Measurements from ENCODE around the gene CD6. TPM values are rescaled to one million over a fixed set of nuclear protein-coding genes. Genes with fewer than 3 reads are reported as not detected.

The CD6 gene
- total and polyA plus RNA-seq, 3 experiments from 2014 or later = 156 to 233 (median 229) TPM

GRCh38 chr11:61048368-61049062, 77.0 kb downstream of the CD6 start:
- Histone ChIP-seq H3K27me3 (ENCODE audit: insufficient read depth, low read length, poor library complexity, severe bottlenecking) (no peaks in the 10 kb centered on the region), H3K36me3 (ENCODE audit: insufficient read depth, low read length) (no peaks in the 10 kb centered on the region), H3K27ac (ENCODE audit: low read depth, low read length) (no peak overlapping the region), H3K9me3 (ENCODE audit: low read length) (no peaks in the 10 kb centered on the region), H3K4me3 (ENCODE audit: low read length) (no peak overlapping the region), H3K4me1 (ENCODE audit: insufficient read depth, low read length) (peaks cover 11% of the 10 kb centered on the region)
- ChIA-PET CTCF (interaction anchor here (1.2 kb wide), 1 partner anchor 42 kb away, joined by 4 read pairs; no protein-coding TSS in a partner anchor), POLR2A (no interaction called here)
- Mint-ChIP-seq H3K36me3 (peaks cover 0 to 4% (median 3%) of the 10 kb centered on the region in 3 donors), H3K4me1 (peaks cover 0 to 21% (median 14%) of the 10 kb centered on the region in 3 donors), H3K27me3 (no peaks in the 10 kb centered on the region), H3K9me3 (no peaks in the 10 kb centered on the region), H3K4me3 (peak overlapping the region in 1 of 7 donors; percentile 18), H3K27ac (peak overlapping the region in 4 of 8 donors; percentile 1 to 78 (median 36))
- DNase-seq = no peak

- no peak overlapping the region for H3K27ac ChIP-seq (ENCODE audit: low read depth, low read length)
- no peak for DNase-seq
- H3K4me3 Mint-ChIP-seq = peak overlapping the region in 1 of 7 donors; percentile 18
- H3K4me1 Mint-ChIP-seq = peaks cover 0 to 26% (median 14%) of the 10 kb centered on the region in 3 donors
- H3K9me3 ChIP-seq (ENCODE audit: low read length) = no peaks in the 10 kb centered on the region
- no peaks in the 10 kb centered on the region for H3K9me3 Mint-ChIP-seq
- ChIA-PET CTCF (no interaction called here), POLR2A (no interaction called here)
- H3K27me3 ChIP-seq (ENCODE audit: insufficient read depth, low read length, poor library complexity, severe bottlenecking) = no peaks in the 10 kb centered on the region
- H3K36me3 ChIP-seq (ENCODE audit: insufficient read depth, low read length) = no peaks in the 10 kb centered on the region
- no peaks in the 10 kb centered on the region for H3K27me3 Mint-ChIP-seq
- no peak overlapping the region for H3K4me3 ChIP-seq (ENCODE audit: low read length)
- H3K4me1 ChIP-seq (ENCODE audit: insufficient read depth, low read length) = peaks cover 8% of the 10 kb centered on the region
- peak overlapping the region in 2 of 8 donors; percentile 3 to 78 for H3K27ac Mint-ChIP-seq
- peaks cover 0 to 4% (median 3%) of the 10 kb centered on the region in 3 donors for H3K36me3 Mint-ChIP-seq
Measured at GRCh38 chr11:61049063-61049377, 77.5 kb downstream of the CD6 start.

- CTCF ChIA-PET = no interaction called here
- H3K4me3 Mint-ChIP-seq = peak overlapping the region in 1 of 7 donors; percentile 23
- no peaks in the 10 kb centered on the region for H3K36me3 ChIP-seq (ENCODE audit: insufficient read depth, low read length)
- H3K9me3 Mint-ChIP-seq = no peaks in the 10 kb centered on the region
- no peak overlapping the region for H3K27ac Mint-ChIP-seq
- no peak for DNase-seq
- peaks cover 0 to 4% (median 3%) of the 10 kb centered on the region in 3 donors for H3K36me3 Mint-ChIP-seq
- no peak overlapping the region for H3K27ac ChIP-seq (ENCODE audit: low read depth, low read length)
- H3K9me3 ChIP-seq (ENCODE audit: low read length) = no peaks in the 10 kb centered on the region
- no peaks in the 10 kb centered on the region for H3K27me3 Mint-ChIP-seq
- POLR2A ChIA-PET = no interaction called here
- peaks cover 8% of the 10 kb centered on the region for H3K4me1 ChIP-seq (ENCODE audit: insufficient read depth, low read length)
- no peaks in the 10 kb centered on the region for H3K27me3 ChIP-seq (ENCODE audit: insufficient read depth, low read length, poor library complexity, severe bottlenecking)
- H3K4me1 Mint-ChIP-seq = peaks cover 0 to 31% (median 18%) of the 10 kb centered on the region in 3 donors
- no peak overlapping the region for H3K4me3 ChIP-seq (ENCODE audit: low read length)
Measured at GRCh38 chr11:61049859-61050258, 78.4 kb downstream of the CD6 start.

DNA sequence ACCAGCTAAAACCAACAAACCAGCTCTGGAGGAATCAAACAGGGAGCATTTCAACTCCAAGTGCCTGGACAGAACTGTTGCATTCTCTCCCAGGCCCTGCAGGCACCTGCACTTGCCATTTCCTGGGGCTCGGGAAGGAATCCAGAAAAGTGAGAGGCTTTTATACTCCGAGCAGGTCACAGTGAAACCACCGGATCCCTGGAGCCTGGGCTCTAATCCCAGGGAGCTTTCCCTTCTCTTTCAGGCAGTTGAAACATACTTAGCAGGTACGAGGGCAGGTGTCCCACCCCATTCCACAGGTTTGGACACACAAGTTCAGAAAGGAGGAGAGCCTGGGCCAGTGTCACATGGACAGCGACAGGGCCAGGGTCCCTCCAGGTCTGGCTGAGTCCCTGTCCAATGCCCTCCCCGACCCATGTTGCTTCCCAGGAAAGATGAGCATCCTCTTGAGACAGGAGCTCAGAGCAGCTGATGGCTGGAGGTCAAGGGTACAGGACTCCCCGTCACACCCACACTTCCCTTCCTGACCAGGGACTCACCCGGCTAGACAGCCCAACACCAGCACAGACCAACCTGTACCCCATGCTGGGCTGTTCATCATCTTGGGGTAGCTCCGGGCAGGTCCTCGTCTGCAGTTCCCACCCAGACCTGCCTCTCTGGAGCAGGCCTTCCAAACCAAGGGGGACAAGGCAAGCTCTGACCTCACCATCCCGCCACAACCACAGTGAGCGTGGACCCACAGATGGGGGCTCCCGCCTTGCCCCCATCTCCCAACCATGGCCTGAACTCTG, 80.9 kb downstream of the CD6 start:
- Histone ChIP-seq H3K9me3 (ENCODE audit: low read length) (no peaks in the 10 kb centered on the region), H3K4me3 (ENCODE audit: low read length) (no peak overlapping the region), H3K27ac (ENCODE audit: low read depth, low read length) (no peak overlapping the region), H3K4me1 (ENCODE audit: insufficient read depth, low read length) (peaks cover 8% of the 10 kb centered on the region), H3K27me3 (ENCODE audit: insufficient read depth, low read length, poor library complexity, severe bottlenecking) (no peaks in the 10 kb centered on the region), H3K36me3 (ENCODE audit: insufficient read depth, low read length) (no peaks in the 10 kb centered on the region)
- ChIA-PET CTCF (interaction anchor here (1.2 to 2.3 kb wide), 3 partner anchors 10 to 29 kb away, joined by 3 to 10 read pairs (median 3); no protein-coding TSS in a partner anchor), POLR2A (interaction anchor here (1.0 kb wide), 1 partner anchor 10 kb away, joined by 5 read pairs; no protein-coding TSS in a partner anchor)
- Mint-ChIP-seq H3K4me1 (peaks cover 1 to 43% (median 25%) of the 10 kb centered on the region in 3 donors), H3K9me3 (no peaks in the 10 kb centered on the region), H3K27ac (no peak overlapping the region), H3K36me3 (peaks cover 0 to 4% (median 3%) of the 10 kb centered on the region in 3 donors), H3K4me3 (no peak overlapping the region), H3K27me3 (no peaks in the 10 kb centered on the region)
- DNase-seq = no peak

DNA sequence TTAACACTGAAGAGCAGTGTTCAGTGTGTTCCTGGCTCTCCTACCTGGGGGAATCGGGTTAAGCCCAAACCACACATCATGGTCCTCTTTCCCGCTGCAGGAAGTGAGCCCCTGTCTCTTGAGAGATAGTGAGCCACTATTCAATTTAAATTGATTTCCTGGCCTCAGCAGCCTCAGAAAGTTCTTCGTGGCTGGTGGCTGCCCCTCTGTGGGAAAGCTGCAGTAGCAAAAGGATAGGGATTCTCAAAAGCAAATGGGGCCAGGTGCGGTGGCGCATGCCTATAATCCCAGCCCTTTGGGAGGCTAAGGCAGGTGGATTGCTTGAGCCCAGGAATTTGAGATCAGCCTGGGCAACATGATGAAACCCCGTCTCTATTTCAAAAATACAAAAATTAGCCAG, 81.7 kb downstream of the CD6 start:
- Mint-ChIP-seq H3K27ac (no peak overlapping the region), H3K4me1 (peaks cover 1 to 40% (median 19%) of the 10 kb centered on the region in 3 donors), H3K27me3 (no peaks in the 10 kb centered on the region), H3K36me3 (peaks cover 0 to 3% (median under 1%) of the 10 kb centered on the region in 3 donors), H3K4me3 (no peak overlapping the region), H3K9me3 (no peaks in the 10 kb centered on the region)
- Histone ChIP-seq H3K4me3 (ENCODE audit: low read length) (no peak overlapping the region), H3K27ac (ENCODE audit: low read depth, low read length) (no peak overlapping the region), H3K27me3 (ENCODE audit: insufficient read depth, low read length, poor library complexity, severe bottlenecking) (no peaks in the 10 kb centered on the region), H3K9me3 (ENCODE audit: low read length) (no peaks in the 10 kb centered on the region), H3K36me3 (ENCODE audit: insufficient read depth, low read length) (no peaks in the 10 kb centered on the region), H3K4me1 (ENCODE audit: insufficient read depth, low read length) (peaks cover 8% of the 10 kb centered on the region)
- peak in 1 of 5 donors; percentile 32 for DNase-seq
- POLR2A ChIA-PET = interaction anchor here (2.2 kb wide), 1 partner anchor 13 kb away, joined by 4 read pairs; no protein-coding TSS in a partner anchor
- CTCF ChIA-PET = interaction anchor here (0.9 to 2.3 kb wide), 2 partner anchors 11 to 12 kb away, joined by 3 to 10 read pairs; no protein-coding TSS in a partner anchor

DNA sequence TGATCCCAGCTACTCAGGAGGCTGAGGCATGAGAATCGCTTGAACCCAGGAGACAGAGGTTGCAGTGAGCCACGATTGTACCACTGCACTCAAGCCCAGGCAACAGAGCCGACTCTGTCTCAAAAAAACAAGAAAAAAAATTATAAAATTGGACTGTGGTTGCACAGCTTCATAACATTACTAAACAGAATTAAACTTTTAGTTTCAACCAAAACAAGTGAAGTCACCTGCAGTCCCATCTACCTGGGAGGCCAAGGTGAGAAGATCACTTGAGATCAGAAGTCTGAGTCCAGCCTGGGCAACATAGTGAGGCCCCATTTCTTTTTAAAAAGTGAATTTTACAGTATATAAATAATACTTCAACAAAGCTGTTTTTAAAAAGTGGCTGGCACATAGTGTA, 83.0 kb downstream of the CD6 start:
- no peaks in the 10 kb centered on the region for H3K27me3 ChIP-seq (ENCODE audit: insufficient read depth, low read length, poor library complexity, severe bottlenecking)
- peaks cover 6 to 43% (median 20%) of the 10 kb centered on the region in 3 donors for H3K4me1 Mint-ChIP-seq
- H3K9me3 Mint-ChIP-seq = no peaks in the 10 kb centered on the region
- H3K4me3 ChIP-seq (ENCODE audit: low read length) = no peak overlapping the region
- DNase-seq = no peak
- peak overlapping the region in 1 of 8 donors; percentile 57 for H3K27ac Mint-ChIP-seq
- H3K27ac ChIP-seq (ENCODE audit: low read depth, low read length) = no peak overlapping the region
- POLR2A ChIA-PET = interaction anchor here (1.6 to 2.2 kb wide), 2 partner anchors 11 to 12 kb away, joined by 4 to 6 read pairs; no protein-coding TSS in a partner anchor
- H3K36me3 Mint-ChIP-seq = peaks cover 0 to 3% (median 0%) of the 10 kb centered on the region in 3 donors
- peak overlapping the region in 1 of 7 donors; percentile 19 for H3K4me3 Mint-ChIP-seq
- H3K27me3 Mint-ChIP-seq = no peaks in the 10 kb centered on the region
- H3K36me3 ChIP-seq (ENCODE audit: insufficient read depth, low read length) = no peaks in the 10 kb centered on the region
- H3K4me1 ChIP-seq (ENCODE audit: insufficient read depth, low read length) = peaks cover 5% of the 10 kb centered on the region
- CTCF ChIA-PET = interaction anchor here (0.8 to 1.2 kb wide), 2 partner anchors 12 to 85 kb away, joined by 3 to 5 read pairs; no protein-coding TSS in a partner anchor
- H3K9me3 ChIP-seq (ENCODE audit: low read length) = no peaks in the 10 kb centered on the region

GRCh38 chr11:61054927-61055562, 83.6 kb downstream of the CD6 start:
- DNase-seq = no peak
- no peaks in the 10 kb centered on the region for H3K36me3 ChIP-seq (ENCODE audit: insufficient read depth, low read length)

More at GRCh38 chr11:61054927-61055562, 83.6 kb downstream of the CD6 start:
- peaks cover 9% of the 10 kb centered on the region for H3K4me1 ChIP-seq (ENCODE audit: insufficient read depth, low read length)
- Mint-ChIP-seq H3K27ac (peak overlapping the region in 3 of 8 donors; percentile 47 to 75 (median 57)), H3K9me3 (no peaks in the 10 kb centered on the region), H3K36me3 (peaks cover 0 to 3% (median 0%) of the 10 kb centered on the region in 3 donors), H3K4me3 (peak overlapping the region in 2 of 7 donors; percentile 19 to 57), H3K4me1 (peaks cover 6 to 48% (median 25%) of the 10 kb centered on the region in 3 donors), H3K27me3 (no peaks in the 10 kb centered on the region)
- H3K4me3 ChIP-seq (ENCODE audit: low read length) = no peak overlapping the region
- ChIA-PET CTCF (interaction anchor here (0.8 to 1.2 kb wide), 2 partner anchors 12 to 86 kb away, joined by 3 to 5 read pairs; no protein-coding TSS in a partner anchor), POLR2A (interaction anchor here (1.6 to 2.2 kb wide), 2 partner anchors 11 to 12 kb away, joined by 4 to 6 read pairs; no protein-coding TSS in a partner anchor)
- no peak overlapping the region for H3K27ac ChIP-seq (ENCODE audit: low read depth, low read length)
- no peaks in the 10 kb centered on the region for H3K27me3 ChIP-seq (ENCODE audit: insufficient read depth, low read length, poor library complexity, severe bottlenecking)
- H3K9me3 ChIP-seq (ENCODE audit: low read length) = no peaks in the 10 kb centered on the region
